Spleen (tissue), 11 donors: ENCODE results near the gene ASPDH. TPM values are rescaled to one million over a fixed set of nuclear protein-coding genes. Genes with fewer than 3 reads are reported as not detected.

Experiments
- DNase-seq: peaks from one replicate; pipeline ENCODE4 v3.0.0-alpha.2; 2020
- H3K27ac ChIP-seq, 8 donors: fragments of 200-600 bp; sonication (generic) in 7 of 8; 1 replicate in 4 of 8; 2 replicates in 4 of 8; pipeline versions ENCODE4 v1.5.0 to v1.8.0; 2016 to 2021; ENCODE audit warnings: inconsistent platforms in 4 of 8, mild to moderate bottlenecking in 4 of 8, moderate library complexity in 1 of 8
- H3K27me3 ChIP-seq, 7 donors: fragments of 200-600 bp; sonication (generic) in 6 of 7; replicated peaks in 1 of 7; 1 replicate in 4 of 7; 2 replicates in 3 of 7; pipeline versions ENCODE4 v1.5.0 to v1.8.0; 2016 to 2021; ENCODE audit warnings: inconsistent platforms in 3 of 7, mild to moderate bottlenecking in 1 of 7
- H3K36me3 ChIP-seq, 6 donors: fragments of 200-600 bp; sonication (generic) in 5 of 6; 1 replicate in 4 of 6; 2 replicates in 2 of 6; pipeline versions ENCODE4 v1.5.0 to v1.8.0; 2016 to 2021; ENCODE audit warnings: inconsistent platforms in 2 of 6
- H3K4me1 ChIP-seq, 6 donors: fragments of 200-600 bp; sonication (generic) in 5 of 6; 1 replicate in 3 of 6; 2 replicates in 3 of 6; pipeline versions ENCODE4 v1.5.0 to v1.8.0; 2016 to 2021; ENCODE audit warnings: inconsistent platforms in 3 of 6
- H3K4me3 ChIP-seq, 8 donors: fragments of 200-600 bp; sonication (generic) in 7 of 8; 1 replicate in 4 of 8; 2 replicates in 4 of 8; pipeline versions ENCODE4 v1.5.0 to v1.8.0; 2016 to 2021; ENCODE audit warnings: inconsistent platforms in 4 of 8, mild to moderate bottlenecking in 4 of 8, moderate library complexity in 2 of 8
- H3K9me3 ChIP-seq, 8 donors: fragments of 200-600 bp; sonication (generic) in 7 of 8; 1 replicate in 4 of 8; 2 replicates in 4 of 8; pipeline versions ENCODE4 v1.5.0 to v1.8.0; 2016 to 2021; ENCODE audit warnings: inconsistent platforms in 4 of 8
- POLR2A ChIP-seq, 3 donors: fragments of 450-650 bp; IDR thresholded peaks; one replicate each; pipeline ENCODE4 v1.5.1; 2017; ENCODE audit warnings: antibody characterized with exemption in 3 of 3, mild to moderate bottlenecking in 1 of 3
- POLR2AphosphoS5 ChIP-seq, 3 donors: sonication (generic); formaldehyde crosslinking; IDR thresholded peaks; one replicate each; pipeline ENCODE4 v1.5.1; 2017; ENCODE audit warnings: antibody characterized with exemption in 3 of 3
- WGBS, 5 donors: extraction: QIAGEN DNeasy Blood & Tissue Kit in 3 of 5; methylation state at CpG; one replicate each; pipeline versions ENCODE4 v1.1.5 to v1.1.7; 2013 to 2018; 5-methylcytosine and 5-hydroxymethylcytosine counted together
- intact Hi-C: fragments of 100-400 bp; cut with DNase I; formaldehyde crosslinking; loops from one replicate; pipeline ENCODE4 v1.15.0; 2023; ENCODE audit warnings: low total_unique reads
- polyA plus RNA-seq, 3 donors: library from polyadenylated mRNA; stranded (reverse); fragments of 200-250 nt; gene quantifications; one replicate each; pipeline ENCODE4 v1.2.1, GENCODE V29; 2013
- total RNA-seq, 7 donors: library from RNA; depleted of rRNA in 3 of 7; stranded (reverse); fragments of >200 nt in 3 of 7; fragmentation: NEBNext Ultra II Directional in 4 of 7; extraction: Animal tissue kit (Norgen Biotek cat#: 25700) in 4 of 7; gene quantifications; one replicate each; pipeline versions ENCODE4 v1.1.0 to v1.2.1, GENCODE V29; 2016 to 2021
- TF ChIP-seq, protein P1 (sequence below), 11 experiments: fragments of 200-600 bp in 7 of 11; fragments of 450-650 bp in 4 of 11; sonication (generic) in 4 of 11; IDR thresholded peaks in 8 of 11; conservative IDR thresholded peaks in 3 of 11; 1 replicate in 7 of 11; 2 replicates in 4 of 11; pipeline versions ENCODE4 v1.4.0 to v1.8.0; 2016 to 2021; ENCODE audit warnings: antibody characterized with exemption in 11 of 11, inconsistent platforms in 4 of 11, mild to moderate bottlenecking in 1 of 11
- donor health status: healthy with polysubstance abuse.
- donor health status: DM: no; HTN: no; CAD: no; lungs with moderate emphysema.
- donor health status: DM: no; HTN: no; CAD: no.
- donor health status: Bipolar disorder and iron deficiency.
- donor health status: healthy.
- donor health status: DM: no; HTN: no; CAD: no.
- donor health status: DM: yes; HTN: yes; CAD: no.

Gene ASPDH
- total and polyA plus RNA-seq, 10 donors: not detected

GRCh38 chr19:50558449-50558848 lies 44.7 kb upstream of the ASPDH start:
- DNase-seq: no peak
- H3K27ac ChIP-seq: no peak overlapping the region
- WGBS, 5 donors: 91 to 98% (median 92%) methylated on average over 13 of the region's 13 CpGs
- H3K9me3 ChIP-seq: no peaks in the 10 kb centered on the region
- intact Hi-C loops: no loop called here
- peaks cover 0 to 14% (median 11%) of the 10 kb centered on the region in 6 donors for H3K4me1 ChIP-seq
- H3K4me3 ChIP-seq: no peak overlapping the region
- TF ChIP-seq POLR2A (IDR thresholded peaks at IDR 0.05) (no peak), POLR2AphosphoS5 (IDR thresholded peaks at IDR 0.05) (no peak)
- TF ChIP-seq, protein P1, sequence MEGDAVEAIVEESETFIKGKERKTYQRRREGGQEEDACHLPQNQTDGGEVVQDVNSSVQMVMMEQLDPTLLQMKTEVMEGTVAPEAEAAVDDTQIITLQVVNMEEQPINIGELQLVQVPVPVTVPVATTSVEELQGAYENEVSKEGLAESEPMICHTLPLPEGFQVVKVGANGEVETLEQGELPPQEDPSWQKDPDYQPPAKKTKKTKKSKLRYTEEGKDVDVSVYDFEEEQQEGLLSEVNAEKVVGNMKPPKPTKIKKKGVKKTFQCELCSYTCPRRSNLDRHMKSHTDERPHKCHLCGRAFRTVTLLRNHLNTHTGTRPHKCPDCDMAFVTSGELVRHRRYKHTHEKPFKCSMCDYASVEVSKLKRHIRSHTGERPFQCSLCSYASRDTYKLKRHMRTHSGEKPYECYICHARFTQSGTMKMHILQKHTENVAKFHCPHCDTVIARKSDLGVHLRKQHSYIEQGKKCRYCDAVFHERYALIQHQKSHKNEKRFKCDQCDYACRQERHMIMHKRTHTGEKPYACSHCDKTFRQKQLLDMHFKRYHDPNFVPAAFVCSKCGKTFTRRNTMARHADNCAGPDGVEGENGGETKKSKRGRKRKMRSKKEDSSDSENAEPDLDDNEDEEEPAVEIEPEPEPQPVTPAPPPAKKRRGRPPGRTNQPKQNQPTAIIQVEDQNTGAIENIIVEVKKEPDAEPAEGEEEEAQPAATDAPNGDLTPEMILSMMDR (IDR thresholded peaks at IDR 0.05 in 8 of 11, conservative IDR thresholded peaks at IDR 0.05 in 3 of 11): no peak
- H3K27me3 ChIP-seq: peaks cover 0 to 99% (median 41%) of the 10 kb centered on the region in 7 donors
- H3K36me3 ChIP-seq: no peaks in the 10 kb centered on the region

- H3K27me3 ChIP-seq: peaks cover 0 to 99% (median 41%) of the 10 kb centered on the region in 7 donors
- TF ChIP-seq POLR2A (IDR thresholded peaks at IDR 0.05) (no peak), POLR2AphosphoS5 (IDR thresholded peaks at IDR 0.05) (no peak)
- TF ChIP-seq, protein P1 (IDR thresholded peaks at IDR 0.05 in 8 of 11, conservative IDR thresholded peaks at IDR 0.05 in 3 of 11): no peak
- intact Hi-C loops: no loop called here
These were observed 44.3 kb upstream of the ASPDH start for GRCh38 chr19:50558039-50558438.

GRCh38 chr19:50557009-50557613 lies 43.4 kb upstream of the ASPDH start:
- peaks cover 0 to 14% (median 11%) of the 10 kb centered on the region in 6 donors for H3K4me1 ChIP-seq
- no peaks in the 10 kb centered on the region for H3K36me3 ChIP-seq
- peak overlapping the region in 3 of 8 donors; percentile 10 to 69 (median 39) for H3K4me3 ChIP-seq
- no peak for TF ChIP-seq POLR2AphosphoS5 (IDR thresholded peaks at IDR 0.05)
- no peak for TF ChIP-seq POLR2A (IDR thresholded peaks at IDR 0.05)
- TF ChIP-seq, protein P1 (IDR thresholded peaks at IDR 0.05 in 8 of 11, conservative IDR thresholded peaks at IDR 0.05 in 3 of 11): no peak
- no peak overlapping the region for H3K27ac ChIP-seq
- WGBS, 5 donors: 20 to 30% (median 26%) methylated on average over 17 to 20 of the region's 20 CpGs
- H3K9me3 ChIP-seq: no peaks in the 10 kb centered on the region
- no peak for DNase-seq
- peaks cover 0 to 99% (median 40%) of the 10 kb centered on the region in 7 donors for H3K27me3 ChIP-seq
- intact Hi-C loops: no loop called here

More at GRCh38 chr19:50558039-50558438, 44.3 kb upstream of the ASPDH start:
- Histone ChIP-seq H3K4me3 (no peak overlapping the region), H3K9me3 (no peaks in the 10 kb centered on the region), H3K36me3 (no peaks in the 10 kb centered on the region), H3K4me1 (peaks cover 0 to 14% (median 11%) of the 10 kb centered on the region in 6 donors), H3K27ac (no peak overlapping the region)
- DNase-seq: no peak
- 84 to 95% (median 89%) methylated on average over 4 of the region's 4 CpGs for WGBS, 5 donors

- TF ChIP-seq POLR2AphosphoS5 (IDR thresholded peaks at IDR 0.05) (no peak), POLR2A (IDR thresholded peaks at IDR 0.05) (no peak)
- TF ChIP-seq, protein P1 (IDR thresholded peaks at IDR 0.05 in 8 of 11, conservative IDR thresholded peaks at IDR 0.05 in 3 of 11): peak in 10 of 11 experiments; percentile 34 to 84 (median 64)
- no peaks in the 10 kb centered on the region for H3K36me3 ChIP-seq
- 0 to 3% (median 2%) methylated on average over 29 to 39 of the region's 39 CpGs for WGBS, 5 donors
- H3K9me3 ChIP-seq: no peaks in the 10 kb centered on the region
- peak; percentile 88 for DNase-seq
- peaks cover 0 to 99% (median 43%) of the 10 kb centered on the region in 7 donors for H3K27me3 ChIP-seq
- no peak overlapping the region for H3K27ac ChIP-seq
- H3K4me3 ChIP-seq: peak overlapping the region; percentile 10 to 69 (median 34)
- intact Hi-C loops: no loop called here
- peaks cover 0 to 14% (median 11%) of the 10 kb centered on the region in 6 donors for H3K4me1 ChIP-seq
These were observed 42.7 kb upstream of the ASPDH start for GRCh38 chr19:50556282-50557008.
